Measurements from ENCODE around the gene EVI5.

- no peak for TF ChIP-seq CTCF (IDR thresholded peaks at IDR 0.05; ENCODE audit: insufficient read depth, low read depth, low read length)
- TF ChIP-seq EZH2 (IDR thresholded peaks at IDR 0.05; ENCODE audit: insufficient read depth, low read length) = no peak
Measured at GRCh38 chr1:92805216-92805615, 20.3 kb upstream of the EVI5 start.
